Astrocyte of the spinal cord (primary cell): ENCODE data around the gene CACNA1H.

Source experiments
- DNase-seq: peaks from one replicate; pipeline ENCODE4 v3.0.0; 2011; ENCODE audit warnings: low read depth, low spot score
- H3K4me3 ChIP-seq: 2 replicates; pipeline ENCODE4 v1.5.1; 2011; ENCODE audit warnings: low read depth, mild to moderate bottlenecking, low read length, moderate library complexity
- CTCF ChIP-seq: IDR thresholded peaks from 2 replicates; pipeline ENCODE4 v1.5.1; 2012; ENCODE audit warnings: low read depth, mild to moderate bottlenecking, low read length, inconsistent platforms
- in situ Hi-C: cut with HindIII; loops from 2 replicates; pipeline ENCODE4 v1.10.0; 2017; ENCODE audit warnings: low sequenced_read_pairs

The CACNA1H gene

GRCh38 chr16:1177053-1177452 lies 24.1 kb downstream of the CACNA1H start:
- no peak for DNase-seq
- no peak overlapping the region for H3K4me3 ChIP-seq
- TF ChIP-seq CTCF = no peak
- in situ Hi-C loops = no loop called here

- H3K4me3 ChIP-seq = no peak overlapping the region
- no peak for DNase-seq
- in situ Hi-C loops = no loop called here
- no peak for TF ChIP-seq CTCF
Measured at GRCh38 chr16:1177750-1178149, 24.8 kb downstream of the CACNA1H start.

- in situ Hi-C loops = no loop called here
- no peak for TF ChIP-seq CTCF
Measured at GRCh38 chr16:1178295-1178910, 25.5 kb downstream of the CACNA1H start.

GRCh38 chr16:1180549-1181403 lies 27.9 kb downstream of the CACNA1H start:
- in situ Hi-C loops = no loop called here

More at GRCh38 chr16:1178295-1178910, 25.5 kb downstream of the CACNA1H start:
- no peak overlapping the region for H3K4me3 ChIP-seq
- DNase-seq = no peak

GRCh38 chr16:1181404-1182315 lies 28.8 kb downstream of the CACNA1H start:
- peak; percentile 8 for TF ChIP-seq CTCF
- no peak overlapping the region for H3K4me3 ChIP-seq
- in situ Hi-C loops = no loop called here
- no peak for DNase-seq

More at GRCh38 chr16:1180549-1181403, 27.9 kb downstream of the CACNA1H start:
- DNase-seq = no peak
- H3K4me3 ChIP-seq = no peak overlapping the region
- TF ChIP-seq CTCF = no peak

GRCh38 chr16:1182316-1182671 lies 29.4 kb downstream of the CACNA1H start:
- no peak overlapping the region for H3K4me3 ChIP-seq
- peak; percentile 91 for DNase-seq
- no peak for TF ChIP-seq CTCF
- in situ Hi-C loops = no loop called here
